Keratinocyte (primary cell): Measurements from ENCODE around the gene TAGLN3.

Experiments
- EZH2 ChIP-seq: IDR thresholded peaks from one replicate; pipeline ENCODE4 v1.6.1; 2012; ENCODE audit warnings: inconsistent platforms, mild to moderate bottlenecking, low read length, moderate library complexity
- TF ChIP-seq, protein P1 (sequence below), 3 experiments: IDR thresholded peaks in 1 of 3; conservative IDR thresholded peaks in 1 of 3; optimal IDR thresholded peaks in 1 of 3; 2 replicates in 2 of 3; 3 replicates in 1 of 3; pipeline versions ENCODE3 to v1.5.1; 2011; ENCODE audit warnings: low read length in 3 of 3, mild to moderate bottlenecking in 3 of 3, moderate library complexity in 2 of 3, control low read depth in 1 of 3, inconsistent platforms in 1 of 3; ENCODE audit not compliant: insufficient read depth in 2 of 3; ENCODE audit errors: extremely low read depth in 1 of 3

GRCh38 chr3:111980716-111981456 lies 17.8 kb upstream of the TAGLN3 start:
- TF ChIP-seq, protein P1, sequence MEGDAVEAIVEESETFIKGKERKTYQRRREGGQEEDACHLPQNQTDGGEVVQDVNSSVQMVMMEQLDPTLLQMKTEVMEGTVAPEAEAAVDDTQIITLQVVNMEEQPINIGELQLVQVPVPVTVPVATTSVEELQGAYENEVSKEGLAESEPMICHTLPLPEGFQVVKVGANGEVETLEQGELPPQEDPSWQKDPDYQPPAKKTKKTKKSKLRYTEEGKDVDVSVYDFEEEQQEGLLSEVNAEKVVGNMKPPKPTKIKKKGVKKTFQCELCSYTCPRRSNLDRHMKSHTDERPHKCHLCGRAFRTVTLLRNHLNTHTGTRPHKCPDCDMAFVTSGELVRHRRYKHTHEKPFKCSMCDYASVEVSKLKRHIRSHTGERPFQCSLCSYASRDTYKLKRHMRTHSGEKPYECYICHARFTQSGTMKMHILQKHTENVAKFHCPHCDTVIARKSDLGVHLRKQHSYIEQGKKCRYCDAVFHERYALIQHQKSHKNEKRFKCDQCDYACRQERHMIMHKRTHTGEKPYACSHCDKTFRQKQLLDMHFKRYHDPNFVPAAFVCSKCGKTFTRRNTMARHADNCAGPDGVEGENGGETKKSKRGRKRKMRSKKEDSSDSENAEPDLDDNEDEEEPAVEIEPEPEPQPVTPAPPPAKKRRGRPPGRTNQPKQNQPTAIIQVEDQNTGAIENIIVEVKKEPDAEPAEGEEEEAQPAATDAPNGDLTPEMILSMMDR (optimal IDR thresholded peaks at IDR 0.05 in 1 of 3, IDR thresholded peaks at IDR 0.05 in 1 of 3, conservative IDR thresholded peaks at IDR 0.05 in 1 of 3; ENCODE audit: extremely low read depth in 1 of 3, insufficient read depth in 2 of 3, low read length in 3 of 3) = no peak
- no peak for TF ChIP-seq EZH2
